ENCODE measurements around the gene WSCD1.

DNA sequence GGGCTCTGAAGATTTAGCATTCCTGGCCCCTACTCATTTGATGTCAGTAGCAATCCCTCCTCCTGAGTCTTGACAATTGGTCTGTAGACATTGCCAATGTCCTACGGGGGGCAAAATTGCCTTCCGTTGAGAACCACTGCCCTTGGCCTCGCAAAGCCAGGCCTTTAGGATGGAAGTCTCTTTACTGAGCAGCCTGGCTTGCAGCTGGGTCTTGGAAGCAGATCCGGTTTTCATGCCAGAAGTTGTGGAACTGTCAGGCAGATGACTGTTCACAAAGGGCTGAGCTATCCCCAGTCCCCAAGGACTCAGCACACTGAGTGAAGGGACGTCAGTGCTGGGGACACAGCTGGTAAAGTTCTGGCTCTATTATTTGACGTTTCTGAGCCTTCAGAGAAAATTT, 83.2 kb downstream of the WSCD1 start:
- TF ChIP-seq, protein P1, sequence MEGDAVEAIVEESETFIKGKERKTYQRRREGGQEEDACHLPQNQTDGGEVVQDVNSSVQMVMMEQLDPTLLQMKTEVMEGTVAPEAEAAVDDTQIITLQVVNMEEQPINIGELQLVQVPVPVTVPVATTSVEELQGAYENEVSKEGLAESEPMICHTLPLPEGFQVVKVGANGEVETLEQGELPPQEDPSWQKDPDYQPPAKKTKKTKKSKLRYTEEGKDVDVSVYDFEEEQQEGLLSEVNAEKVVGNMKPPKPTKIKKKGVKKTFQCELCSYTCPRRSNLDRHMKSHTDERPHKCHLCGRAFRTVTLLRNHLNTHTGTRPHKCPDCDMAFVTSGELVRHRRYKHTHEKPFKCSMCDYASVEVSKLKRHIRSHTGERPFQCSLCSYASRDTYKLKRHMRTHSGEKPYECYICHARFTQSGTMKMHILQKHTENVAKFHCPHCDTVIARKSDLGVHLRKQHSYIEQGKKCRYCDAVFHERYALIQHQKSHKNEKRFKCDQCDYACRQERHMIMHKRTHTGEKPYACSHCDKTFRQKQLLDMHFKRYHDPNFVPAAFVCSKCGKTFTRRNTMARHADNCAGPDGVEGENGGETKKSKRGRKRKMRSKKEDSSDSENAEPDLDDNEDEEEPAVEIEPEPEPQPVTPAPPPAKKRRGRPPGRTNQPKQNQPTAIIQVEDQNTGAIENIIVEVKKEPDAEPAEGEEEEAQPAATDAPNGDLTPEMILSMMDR (IDR thresholded peaks at IDR 0.05): no peak
- TF ChIP-seq EZH2 (IDR thresholded peaks at IDR 0.05; ENCODE audit: borderline replicate concordance, insufficient read depth, low read depth, low read length, poor library complexity, severe bottlenecking): no peak
